ENCODE measurements around the gene CNR2.
"Not testable (repeated sequence)": the region's sequence is repeated elsewhere in the genome, so short reads cannot be mapped to it uniquely, and the experiment has no call there.

The CNR2 gene

DNA sequence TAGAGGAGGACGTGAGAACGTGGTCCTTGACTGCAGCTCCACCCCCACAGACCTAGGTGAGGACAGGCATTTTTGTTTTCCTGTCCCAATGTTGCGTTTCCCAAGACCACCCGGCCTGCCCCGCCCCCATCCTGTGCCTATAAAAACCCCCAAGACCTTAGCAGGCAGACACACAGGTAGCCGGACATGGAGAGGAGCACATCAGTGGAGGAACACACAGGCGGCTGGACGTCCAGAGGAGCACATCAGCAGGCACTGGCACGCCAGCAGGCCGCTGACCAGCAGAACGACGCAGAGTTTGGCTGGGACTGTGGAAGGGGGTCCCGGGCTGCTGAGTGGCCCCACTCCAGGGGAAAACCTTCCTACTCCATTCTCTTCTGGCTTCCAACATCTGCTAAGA lies 75.3 kb downstream of the CNR2 start:
- in situ Hi-C loops (cut with HindIII; ENCODE audit: low sequenced_read_pairs), result no loop called here

DNA sequence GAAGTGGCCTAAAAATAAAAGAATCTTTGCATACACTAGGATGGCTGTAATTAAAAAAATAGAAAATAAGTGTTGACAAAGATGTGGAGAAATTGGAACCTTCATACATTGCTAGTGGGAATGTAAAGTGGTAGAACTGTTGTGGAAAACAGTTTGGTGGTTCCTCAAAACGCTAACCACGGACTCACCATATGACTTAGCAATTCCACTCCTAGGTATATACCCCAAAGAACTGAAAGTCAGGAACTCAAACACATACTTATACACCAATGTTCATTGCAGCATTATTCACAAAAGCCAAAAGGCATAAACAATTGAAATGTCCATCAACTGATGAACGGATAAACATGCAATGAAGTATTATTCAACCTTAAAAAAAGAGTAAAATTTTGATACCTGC lies 77.1 kb downstream of the CNR2 start:
- in situ Hi-C loops (cut with HindIII; ENCODE audit: low sequenced_read_pairs), result no loop called here

DNA sequence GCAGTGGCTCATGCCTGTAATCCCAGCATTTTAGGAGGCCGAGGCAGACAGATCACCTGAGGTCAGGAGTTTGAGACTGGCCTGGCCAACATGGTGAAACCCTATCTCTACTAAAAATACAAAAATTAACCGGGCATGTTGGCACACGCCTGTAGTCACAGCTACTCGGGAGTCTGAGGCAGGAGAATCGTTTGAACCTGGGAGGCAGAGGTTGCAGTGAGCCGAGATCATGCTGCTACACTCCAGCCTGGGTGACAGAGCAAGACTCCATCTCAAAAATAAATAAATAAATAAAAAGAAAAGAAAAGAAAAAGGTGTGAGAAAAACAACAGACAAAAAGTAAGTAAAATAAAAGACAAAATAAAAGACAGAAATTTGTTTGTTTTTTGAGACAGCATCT lies 79.0 kb downstream of the CNR2 start:
- in situ Hi-C loops (cut with HindIII; ENCODE audit: low sequenced_read_pairs), result not testable (repeated sequence)

DNA sequence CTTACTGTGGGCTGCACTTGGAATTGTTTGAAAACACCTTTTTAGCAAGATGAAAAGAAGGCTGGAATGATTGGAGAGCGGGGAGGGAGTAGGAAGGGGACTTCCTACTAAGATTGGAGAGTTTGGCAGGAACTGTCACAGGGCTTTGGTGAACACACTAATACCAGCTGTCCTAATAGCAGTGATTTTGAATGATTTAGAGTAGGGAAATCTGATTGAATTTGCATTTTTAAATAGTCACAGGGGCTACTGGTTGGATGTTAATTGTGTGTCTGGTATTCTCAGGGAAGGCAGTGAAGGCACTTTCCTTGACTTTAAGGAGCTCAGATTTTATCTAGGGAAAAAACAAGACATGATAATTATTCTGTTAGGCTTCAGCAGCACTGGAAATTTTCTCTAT lies 85.4 kb downstream of the CNR2 start:
- in situ Hi-C loops (cut with HindIII; ENCODE audit: low sequenced_read_pairs), result no loop called here

DNA sequence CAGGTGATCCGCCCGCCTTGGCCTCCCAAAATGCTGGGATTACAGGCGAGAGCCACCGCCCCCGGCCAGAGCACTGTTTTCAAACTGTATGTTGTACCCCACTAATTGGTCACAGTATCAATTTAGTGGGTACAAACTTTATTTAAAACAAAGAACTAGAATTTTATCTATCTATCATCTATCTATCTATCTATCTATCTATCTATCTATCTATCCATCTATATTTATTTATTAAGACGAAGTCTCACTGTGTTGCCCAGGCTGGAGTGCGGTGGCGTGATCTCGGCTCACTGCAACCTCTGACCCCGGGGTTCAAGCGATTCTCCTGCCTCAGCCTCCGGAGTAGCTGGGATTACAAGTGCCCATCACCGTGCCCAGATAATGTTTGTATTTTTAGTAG lies 86.6 kb downstream of the CNR2 start:
- in situ Hi-C loops (cut with HindIII; ENCODE audit: low sequenced_read_pairs), result not testable (repeated sequence)

DNA sequence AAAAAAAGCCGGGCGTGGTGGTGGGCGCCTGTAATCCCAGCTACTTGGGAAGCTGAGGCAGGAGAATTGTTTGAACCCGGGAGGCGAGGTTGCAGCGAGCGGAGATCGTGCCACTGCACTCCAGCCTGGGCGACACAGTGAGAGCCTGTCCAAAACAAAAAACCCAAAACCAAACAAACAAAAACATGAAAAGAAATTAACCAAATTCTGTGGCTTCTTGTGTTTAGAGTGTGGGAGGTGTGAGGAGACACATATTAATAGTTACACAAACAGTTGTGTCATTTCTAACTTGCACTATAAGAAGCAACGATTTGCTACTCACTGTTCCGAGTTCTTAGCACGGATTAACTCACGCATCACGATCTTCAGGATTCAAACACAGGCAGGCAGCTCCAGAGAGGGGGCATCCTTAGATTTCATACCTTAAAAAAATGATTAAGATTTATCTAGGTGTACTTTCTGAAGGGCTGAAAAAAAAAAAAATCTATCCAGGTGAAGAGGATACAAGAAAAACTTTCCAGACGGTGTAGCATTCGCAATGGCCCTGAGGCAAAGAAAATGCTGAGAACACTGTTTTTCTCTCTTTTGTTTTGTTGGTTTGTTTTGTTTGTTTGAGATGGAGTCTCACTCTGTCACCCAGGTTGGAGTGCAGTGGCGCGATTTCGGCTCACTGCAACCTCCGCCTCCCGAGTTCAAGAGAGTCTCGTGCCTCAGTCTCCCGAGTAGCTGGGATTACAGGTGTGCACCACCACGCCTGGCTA lies 87.2 kb downstream of the CNR2 start:
- in situ Hi-C loops (cut with HindIII; ENCODE audit: low sequenced_read_pairs), result no loop called here

DNA sequence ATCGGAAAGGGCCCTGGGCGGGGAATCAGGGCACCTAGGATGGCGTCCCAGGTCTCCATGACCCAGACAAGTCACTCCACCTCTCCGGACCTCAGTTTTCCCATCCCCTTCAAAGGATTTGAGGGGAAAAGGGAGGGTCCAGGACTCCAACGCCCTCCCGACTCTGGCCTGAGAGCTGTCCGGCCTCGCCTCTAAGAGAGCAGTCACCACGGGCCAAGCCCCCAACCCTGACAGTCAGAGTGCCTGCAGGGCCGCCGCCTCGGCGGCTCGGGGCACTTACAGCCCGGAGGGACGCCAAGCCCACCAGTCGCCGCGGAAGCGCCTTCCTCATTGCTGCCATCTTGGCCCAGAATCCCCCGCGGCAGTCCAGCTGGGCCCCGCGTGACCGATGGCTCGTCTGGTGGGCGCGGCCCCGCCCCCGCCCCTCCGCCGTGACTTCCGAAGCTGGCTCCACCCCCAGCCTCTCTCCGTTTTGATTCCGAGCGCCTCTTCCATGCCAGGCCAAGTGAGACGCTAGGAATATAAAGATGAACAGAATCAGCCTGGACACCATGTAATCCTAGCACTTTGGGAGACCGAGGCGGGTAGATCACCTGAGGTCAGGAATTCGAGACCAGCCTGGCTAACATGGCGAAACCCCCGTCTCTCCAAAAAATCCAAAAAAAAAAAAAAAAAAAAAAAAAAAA lies 87.9 kb downstream of the CNR2 start, which contains the start of gene HMGCL:
Gene HMGCL (minus strand): TSS at position 354 of the 686 bp plus-strand sequence. CDS start 14 bp downstream, at position 340.
- in situ Hi-C loops (cut with HindIII; ENCODE audit: low sequenced_read_pairs), result no loop called here

DNA sequence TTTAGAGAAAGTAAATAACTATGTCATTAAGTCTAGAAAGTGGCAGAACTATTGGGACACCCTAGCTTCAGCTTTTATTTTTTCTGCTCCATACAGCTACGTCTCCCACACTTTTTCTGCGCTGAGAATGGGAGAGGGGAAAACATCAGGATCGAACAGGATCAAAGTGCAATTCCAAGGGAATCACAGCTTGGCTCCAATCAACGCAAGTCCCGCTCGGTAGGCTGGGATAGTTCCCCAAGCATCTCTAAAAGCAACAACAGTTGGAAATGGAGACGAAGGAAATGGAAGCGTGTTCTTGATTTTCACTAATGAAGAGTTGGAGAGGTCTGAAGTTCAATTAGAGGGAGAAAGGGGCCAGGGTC lies 88.5 kb downstream of the CNR2 start:
- in situ Hi-C loops (cut with HindIII; ENCODE audit: low sequenced_read_pairs), result no loop called here

DNA sequence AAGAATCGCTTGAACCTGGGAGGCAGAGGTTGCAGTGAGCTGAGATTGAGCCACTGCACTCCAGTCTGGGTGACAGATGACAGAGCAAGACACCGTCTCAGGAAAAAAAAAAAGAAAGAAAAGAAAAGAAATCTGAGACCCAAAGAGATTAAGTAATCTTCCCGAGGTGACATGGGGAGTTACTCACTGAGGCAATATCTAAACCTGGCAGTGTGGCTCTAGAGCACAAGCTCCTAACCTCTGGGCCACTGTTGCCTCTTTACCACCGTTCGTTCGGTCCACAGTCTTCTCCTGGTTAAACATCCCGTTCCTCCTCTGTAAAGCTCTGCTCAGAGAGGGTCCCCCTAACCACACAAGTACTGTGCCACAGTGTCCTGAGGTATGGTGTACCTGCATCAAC lies 89.4 kb downstream of the CNR2 start:
- in situ Hi-C loops (cut with HindIII; ENCODE audit: low sequenced_read_pairs), result no loop called here
